NCI-H524 (cell line): ENCODE data around the gene ZNF444.
"Not testable (repeated sequence)": the region's sequence is repeated elsewhere in the genome, so short reads cannot be mapped to it uniquely, and the experiment has no call there.

ENCODE experiments used
- DNase-seq, 2 experiments: peaks; one replicate each; lab custom pipeline; 2025; lab: John Stamatoyannopoulos, UW

The ZNF444 gene

DNA sequence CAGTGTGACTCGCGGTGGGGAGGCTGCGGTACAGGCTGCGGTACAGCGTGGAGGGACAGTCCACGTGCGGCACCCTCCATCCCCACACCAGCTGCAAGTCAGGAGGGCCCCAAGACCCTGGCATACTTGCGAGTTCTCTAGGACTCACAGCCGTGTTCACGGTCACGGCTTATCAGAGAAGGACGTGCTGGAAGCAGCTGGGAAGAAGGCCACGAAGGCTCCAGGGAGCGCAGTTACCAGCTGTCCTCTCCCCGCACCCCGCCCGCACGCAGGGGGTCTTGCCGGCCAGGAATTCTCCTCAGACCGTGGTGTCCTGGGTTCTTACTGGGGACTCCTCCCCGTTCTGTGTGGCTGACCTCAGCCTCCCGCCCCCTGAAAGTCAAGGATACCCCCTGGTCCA, 6.2 kb downstream of the ZNF444 start:
- no peak for DNase-seq

DNA sequence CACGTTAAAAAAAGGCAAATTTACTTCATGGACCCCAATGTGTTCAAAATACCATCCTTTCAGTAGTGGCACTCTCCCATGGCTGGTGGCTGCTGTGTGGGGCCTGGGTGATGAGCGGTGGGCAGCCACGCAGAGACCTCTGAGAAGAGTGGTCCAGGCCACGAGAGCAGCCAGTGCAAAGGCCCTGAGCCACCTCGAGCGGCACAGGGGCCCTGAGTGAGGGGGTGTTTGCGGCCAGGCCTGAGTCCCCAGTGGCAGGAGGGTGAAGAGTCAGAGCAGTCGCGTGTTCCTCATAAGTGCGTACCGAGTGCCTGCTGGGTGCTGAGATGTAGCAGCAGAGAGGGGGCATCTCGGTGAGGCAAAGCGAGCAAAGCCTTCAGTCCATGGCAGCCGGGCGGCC, 7.0 kb downstream of the ZNF444 start:
- no peak for DNase-seq

DNA sequence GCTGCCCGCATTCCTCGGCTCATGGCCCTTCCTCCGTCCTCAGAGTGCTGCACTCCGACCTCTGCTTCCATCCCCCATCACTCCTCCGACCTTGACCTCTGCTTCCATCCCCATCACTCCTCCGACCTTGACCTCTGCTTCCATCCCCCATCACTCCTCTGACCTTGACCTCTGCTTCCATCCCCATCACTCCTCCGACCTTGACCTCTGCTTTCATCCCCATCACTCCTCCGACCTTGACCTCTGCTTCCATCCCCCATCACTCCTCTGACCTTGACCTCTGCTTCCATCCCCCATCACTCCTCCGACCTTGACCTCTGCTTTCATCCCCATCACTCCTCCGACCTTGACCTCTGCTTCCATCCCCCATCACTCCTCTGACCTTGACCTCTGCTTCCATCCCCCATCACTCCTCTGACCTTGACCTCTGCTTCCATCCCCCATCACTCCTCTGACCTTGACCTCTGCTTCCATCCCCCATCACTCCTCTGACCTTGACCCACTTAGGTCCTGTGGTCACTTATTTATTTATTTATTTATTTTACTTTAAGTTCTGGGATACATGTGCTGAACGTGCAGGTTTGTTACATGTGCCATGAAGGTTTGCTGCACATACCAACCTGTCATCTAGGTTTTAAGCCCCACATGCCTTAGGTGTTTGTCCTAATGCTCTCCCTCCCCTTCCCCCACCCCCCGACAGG, 8.0 kb downstream of the ZNF444 start:
- DNase-seq, result not testable (repeated sequence)

- no peak for DNase-seq
These were observed 8.6 kb downstream of the ZNF444 start for GRCh38 chr19:56149656-56150038.

- no peak for DNase-seq
These were observed 9.3 kb downstream of the ZNF444 start for GRCh38 chr19:56150358-56150757.

- DNase-seq, result no peak
These were observed 11.6 kb downstream of the ZNF444 start for GRCh38 chr19:56152644-56153043.

GRCh38 chr19:56153507-56153906, 12.4 kb downstream of the ZNF444 start:
- no peak for DNase-seq

DNA sequence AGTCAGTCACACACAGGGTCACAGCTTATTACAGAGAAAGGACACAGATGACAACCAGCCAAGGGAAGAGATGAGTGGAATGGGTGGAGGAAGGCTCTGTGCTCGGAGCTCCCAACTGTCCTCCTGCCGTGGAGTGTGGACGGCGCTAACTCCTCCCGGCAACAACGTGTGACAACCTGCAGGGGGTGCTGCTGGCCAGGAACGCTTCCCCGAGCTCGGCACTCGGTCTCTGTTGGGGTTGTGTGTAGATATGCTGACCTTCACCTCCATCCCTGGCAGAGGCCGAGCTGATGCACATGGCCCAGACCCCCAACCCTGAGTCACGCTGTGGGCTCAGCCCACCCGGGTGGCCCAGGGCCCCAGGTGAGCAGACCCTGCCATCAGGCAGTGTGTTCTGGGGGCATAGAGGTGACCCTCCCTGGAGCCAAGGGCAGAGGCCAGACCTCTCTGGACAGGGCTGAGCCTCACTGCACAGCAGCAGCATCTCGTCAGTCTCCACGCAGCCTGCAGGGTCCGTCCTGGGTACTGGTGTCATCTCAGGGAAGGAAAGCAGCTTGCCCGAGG, 14.1 kb downstream of the ZNF444 start:
- DNase-seq, result no peak

DNA sequence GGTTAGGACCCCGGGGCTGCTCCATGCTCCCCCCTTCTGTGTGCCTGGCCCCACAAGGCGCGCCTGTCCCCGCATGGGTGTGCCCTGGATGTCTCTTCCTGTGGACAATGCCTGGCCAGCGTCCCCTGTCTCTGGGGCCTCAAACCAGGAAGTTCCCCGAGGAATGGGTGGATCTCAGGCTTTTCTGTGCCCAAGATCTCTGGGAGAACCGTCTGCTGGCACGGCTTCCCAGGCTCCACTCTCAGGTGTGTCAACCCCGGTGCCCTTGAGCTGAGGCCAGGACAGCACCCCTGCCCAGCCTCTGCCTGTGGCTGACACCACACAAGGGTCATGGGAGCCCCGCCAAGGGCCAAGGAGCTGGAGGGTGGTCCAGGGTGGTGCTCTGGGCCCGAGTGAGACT, 15.7 kb downstream of the ZNF444 start:
- DNase-seq, result no peak

- DNase-seq, result no peak
These were observed 17.2 kb downstream of the ZNF444 start for GRCh38 chr19:56158170-56158757.

GRCh38 chr19:56159009-56159559, 18.0 kb downstream of the ZNF444 start:
- DNase-seq, result no peak

DNA sequence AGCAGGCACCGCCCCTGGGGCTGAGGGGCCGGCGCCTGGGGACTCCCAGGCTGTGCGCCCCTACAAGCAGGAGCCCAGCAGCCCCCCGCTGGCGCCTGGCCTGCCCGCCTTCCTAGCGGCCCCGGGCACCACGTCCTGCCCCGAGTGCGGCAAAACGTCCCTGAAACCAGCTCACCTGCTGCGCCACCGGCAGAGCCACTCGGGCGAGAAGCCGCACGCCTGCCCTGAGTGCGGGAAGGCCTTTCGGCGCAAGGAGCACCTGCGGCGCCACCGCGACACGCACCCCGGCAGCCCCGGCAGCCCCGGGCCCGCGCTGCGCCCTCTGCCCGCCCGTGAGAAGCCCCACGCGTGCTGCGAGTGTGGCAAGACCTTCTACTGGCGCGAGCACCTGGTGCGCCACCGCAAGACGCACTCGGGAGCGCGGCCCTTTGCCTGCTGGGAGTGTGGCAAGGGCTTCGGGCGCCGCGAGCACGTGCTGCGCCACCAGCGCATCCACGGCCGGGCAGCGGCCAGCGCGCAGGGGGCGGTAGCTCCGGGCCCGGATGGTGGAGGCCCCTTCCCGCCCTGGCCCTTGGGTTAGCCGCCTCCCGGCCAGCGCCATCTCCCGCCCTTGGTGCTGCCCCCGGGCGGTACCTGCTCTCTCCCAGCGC, 18.7 kb downstream of the ZNF444 start:
- DNase-seq, result no peak

- no peak for DNase-seq
These were observed 20.4 kb downstream of the ZNF444 start for GRCh38 chr19:56161534-56161933.

DNA sequence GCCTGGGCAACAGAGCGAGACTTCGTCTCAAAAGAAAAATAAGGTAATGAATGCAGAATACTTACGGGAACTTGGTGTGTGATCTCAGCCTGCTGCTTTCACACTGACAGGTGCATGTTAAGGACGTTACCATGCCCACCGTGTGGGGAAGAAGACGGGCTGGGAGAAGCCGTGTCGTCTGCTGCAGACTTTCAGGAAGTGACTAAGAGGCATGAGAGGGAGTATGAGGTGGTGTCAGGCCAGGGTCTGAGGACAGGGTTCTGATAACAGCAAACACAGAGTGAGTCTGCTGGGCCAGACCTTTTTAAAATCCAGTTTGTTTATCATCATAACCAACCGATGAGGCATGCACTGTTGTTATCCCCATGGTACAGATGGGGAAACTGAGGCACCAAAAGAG, 21.2 kb downstream of the ZNF444 start:
- no peak for DNase-seq

DNA sequence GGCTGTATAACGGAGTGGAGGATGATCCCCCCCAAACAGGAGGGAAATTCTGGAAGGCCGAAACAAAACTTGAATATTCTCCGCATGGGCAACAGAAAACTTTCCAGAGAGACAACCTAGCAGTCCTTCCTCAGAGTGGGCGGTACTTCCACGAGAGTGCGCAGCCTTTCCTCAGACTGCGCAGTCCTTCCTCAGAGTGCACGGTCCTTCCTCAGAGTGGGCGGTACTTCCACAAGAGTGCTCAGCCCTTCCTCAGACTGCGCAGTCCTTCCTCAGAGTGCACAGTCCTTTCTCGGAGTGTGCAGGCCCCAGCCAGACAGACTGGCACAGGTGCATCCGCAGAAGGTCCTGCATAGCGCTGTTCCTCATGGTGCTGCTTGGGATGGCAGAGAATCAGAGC, 22.0 kb downstream of the ZNF444 start:
- DNase-seq, result no peak

DNA sequence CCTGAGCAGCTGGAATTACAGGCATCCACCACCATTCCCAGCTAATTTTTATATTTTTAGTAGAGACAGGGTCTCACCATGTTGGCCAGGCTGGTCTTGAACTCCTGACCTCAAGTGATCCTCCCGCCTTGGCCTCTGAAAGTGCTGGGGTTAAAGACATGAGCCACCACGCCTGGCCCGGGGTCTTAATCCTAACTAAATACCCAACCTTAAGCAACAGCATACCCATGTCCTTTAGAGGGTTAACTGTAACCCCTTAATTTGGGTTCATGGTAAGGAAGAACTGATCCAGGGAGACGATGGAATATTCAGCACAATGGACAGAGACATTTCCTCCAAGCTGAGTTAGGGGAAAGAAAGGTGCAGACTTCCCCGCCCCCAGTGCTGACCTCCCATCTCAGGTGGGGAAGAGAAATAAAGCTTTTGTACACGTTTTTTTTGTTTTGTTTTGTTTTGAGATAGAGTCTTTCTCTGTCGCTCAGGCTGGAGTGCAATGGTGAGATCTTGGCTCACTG, 26.0 kb downstream of the ZNF444 start:
- DNase-seq, result no peak

DNA sequence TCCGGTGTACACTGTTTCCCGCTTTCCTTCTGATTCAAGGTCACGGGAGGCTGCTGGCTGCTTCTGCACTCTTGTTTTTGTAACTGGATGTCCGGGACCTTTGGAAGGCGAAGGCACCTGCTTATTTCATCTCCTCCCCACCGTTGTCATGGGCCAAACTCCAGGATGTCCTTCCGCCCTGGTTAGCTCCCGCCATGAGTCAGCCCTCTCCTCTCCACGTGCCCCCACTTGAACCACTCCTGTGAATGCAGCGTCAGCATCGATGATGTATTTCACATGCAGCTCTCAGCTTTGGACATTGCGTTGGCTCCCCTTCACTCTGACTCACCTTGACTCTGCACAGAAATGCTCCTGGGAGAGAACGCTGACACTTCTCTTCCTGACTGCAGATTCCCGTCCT, 29.2 kb downstream of the ZNF444 start:
- DNase-seq, result no peak

- DNase-seq, result no peak
These were observed 33.0 kb downstream of the ZNF444 start for GRCh38 chr19:56174086-56174485.

DNA sequence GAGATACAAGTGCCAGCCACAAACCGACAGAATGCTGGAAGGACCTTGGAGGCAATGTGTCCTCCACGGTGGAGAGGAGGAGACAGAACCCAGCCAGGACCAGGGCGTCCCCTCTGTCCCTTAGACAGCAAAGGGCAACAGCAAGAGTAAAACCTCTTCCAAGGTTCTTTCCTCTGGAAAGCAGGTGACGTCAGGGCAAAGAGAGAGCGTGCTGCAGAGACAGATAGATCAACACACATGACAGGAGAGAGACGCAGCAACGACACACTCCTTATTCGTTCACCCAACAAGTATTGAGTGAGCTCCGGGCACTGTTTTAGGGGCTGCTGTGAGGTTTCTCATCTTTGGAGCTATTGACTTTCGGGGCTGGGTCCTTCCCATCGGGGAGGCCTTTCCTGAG, 33.5 kb downstream of the ZNF444 start:
- DNase-seq, result no peak

DNA sequence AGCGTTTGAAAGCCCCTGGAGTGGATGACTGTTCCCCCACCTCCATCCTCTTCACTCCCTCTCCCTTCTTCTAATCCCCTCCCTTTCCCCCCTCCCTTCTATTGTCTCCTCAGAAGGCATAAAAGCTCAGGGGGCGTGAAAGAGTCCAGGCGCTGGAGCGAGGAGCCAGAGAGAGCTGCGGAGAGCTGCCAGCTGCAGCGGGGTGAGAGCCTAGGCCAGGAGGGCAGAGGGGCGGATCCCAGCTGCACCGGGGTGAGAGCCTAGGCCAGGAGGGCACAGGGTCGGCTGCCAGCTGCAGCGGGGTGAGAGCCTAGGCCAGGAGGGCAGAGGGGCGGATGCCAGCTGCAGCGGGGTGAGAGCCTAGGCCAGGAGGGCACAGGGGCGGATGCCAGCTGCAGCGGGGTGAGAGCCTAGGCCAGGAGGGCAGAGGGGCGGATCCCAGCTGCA, 34.8 kb downstream of the ZNF444 start, which contains the start of gene GALP:
GALP (plus strand) TSS at position 148 of the 447 bp plus-strand sequence. CDS start 1,101 bp downstream, outside the sequence.
- DNase-seq, result peak in 1 of 2 experiments; percentile 16

- not testable (repeated sequence) for DNase-seq
These were observed 35.2 kb downstream of the ZNF444 start for GRCh38 chr19:56176310-56176709.

DNA sequence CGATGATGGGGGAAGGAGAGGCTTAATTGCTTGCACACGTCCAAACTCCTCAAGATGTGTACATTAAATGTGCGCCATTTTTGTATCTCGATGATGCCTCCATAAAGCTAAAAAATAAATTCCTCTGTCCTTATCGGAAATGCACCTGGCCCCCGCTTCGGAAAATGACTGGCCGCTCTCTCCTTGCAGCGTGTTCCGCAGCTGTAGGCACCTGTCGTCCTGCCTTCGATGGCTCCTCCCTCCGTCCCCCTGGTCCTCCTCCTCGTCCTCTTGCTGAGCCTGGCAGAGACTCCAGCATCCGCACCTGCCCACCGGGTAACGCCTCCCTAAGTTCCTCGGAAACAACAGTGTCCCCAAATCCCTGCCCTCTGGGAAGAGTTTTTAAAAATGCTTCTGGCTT, 35.8 kb downstream of the ZNF444 start:
- DNase-seq, result no peak
